Thoracic aorta (tissue), 2 donors: ENCODE measurements around the gene CD7. TPM values are rescaled to one million over a fixed set of nuclear protein-coding genes. Genes with fewer than 3 reads are reported as not detected.
A peak's percentile ranks its signal among the peaks of the same experiment; 100 is the strongest.

ENCODE experiments used
- ATAC-seq: fragments of 150-250 bp; one replicate; pipeline ENCODE4 v1.8.0; 2017; ENCODE audit warnings: low read depth; ENCODE audit not compliant: insufficient number of reproducible peaks, low FRiP score
- DNase-seq: peaks from one replicate; pipeline ENCODE4 v3.0.0-alpha.2; 2020; ENCODE audit warnings: low spot score
- H3K27ac ChIP-seq, 2 donors: fragments of 200-600 bp; sonication (generic); 1 replicate in 1 of 2; 2 replicates in 1 of 2; pipeline ENCODE4 v1.5.1; 2016; ENCODE audit warnings: mild to moderate bottlenecking in 2 of 2, moderate library complexity in 2 of 2
- H3K27me3 ChIP-seq: fragments of 200-600 bp; sonication (generic); replicated peaks from 2 replicates; pipeline ENCODE4 v1.6.0; 2016; ENCODE audit warnings: mild to moderate bottlenecking; ENCODE audit not compliant: insufficient read depth
- H3K36me3 ChIP-seq: fragments of 200-600 bp; sonication (generic); one replicate; pipeline ENCODE4 v1.5.1; 2016
- H3K4me1 ChIP-seq, 2 donors: fragments of 200-600 bp; sonication (generic); 1 replicate in 1 of 2; 2 replicates in 1 of 2; pipeline versions ENCODE4 v1.5.1 to v1.6.0; 2016; ENCODE audit warnings: low read depth in 2 of 2, mild to moderate bottlenecking in 1 of 2; ENCODE audit not compliant: control insufficient read depth in 1 of 2
- H3K4me3 ChIP-seq: fragments of 200-600 bp; sonication (generic); 2 replicates; pipeline ENCODE4 v1.5.1; 2016; ENCODE audit warnings: mild to moderate bottlenecking
- H3K9me3 ChIP-seq: fragments of 200-600 bp; sonication (generic); 2 replicates; pipeline ENCODE4 v1.5.1; 2016
- CTCF ChIP-seq: fragments of 200-600 bp; sonication (generic); IDR thresholded peaks from one replicate; pipeline ENCODE4 v1.5.1; 2019; ENCODE audit warnings: antibody characterized with exemption
- total RNA-seq, 2 donors: library from RNA; depleted of rRNA; stranded (reverse); fragments of >200 nt; gene quantifications; one replicate each; pipeline versions ENCODE4 v1.1.0 to v1.2.3, GENCODE V29; 2016

CD7 gene
- total RNA-seq, 2 donors from 2014 or later, result 3.0 to 3.5 TPM

- ATAC-seq, result peak; percentile 97
- Histone ChIP-seq H3K36me3 (no peaks in the 10 kb centered on the region), H3K4me3 (peak overlapping the region; percentile 94), H3K9me3 (no peaks in the 10 kb centered on the region), H3K4me1 (peaks cover 10 to 32% of the 10 kb centered on the region in 2 donors), H3K27ac (peak overlapping the region; percentile 86 to 96), H3K27me3 (no peaks in the 10 kb centered on the region)
- peak; percentile 93 for DNase-seq
- TF ChIP-seq CTCF, result no peak
Observed at GRCh38 chr17:82292251-82293154, 24.9 kb downstream of the CD7 start.

GRCh38 chr17:82291582-82292250 is 25.7 kb downstream of the CD7 start:
- DNase-seq, result no peak
- Histone ChIP-seq H3K4me1 (peaks cover 4 to 24% of the 10 kb centered on the region in 2 donors), H3K9me3 (no peaks in the 10 kb centered on the region), H3K27me3 (no peaks in the 10 kb centered on the region), H3K36me3 (no peaks in the 10 kb centered on the region), H3K4me3 (peak overlapping the region; percentile 94), H3K27ac (peak overlapping the region in 1 of 2 donors; percentile 86)
- TF ChIP-seq CTCF, result no peak
- no peak for ATAC-seq

DNA sequence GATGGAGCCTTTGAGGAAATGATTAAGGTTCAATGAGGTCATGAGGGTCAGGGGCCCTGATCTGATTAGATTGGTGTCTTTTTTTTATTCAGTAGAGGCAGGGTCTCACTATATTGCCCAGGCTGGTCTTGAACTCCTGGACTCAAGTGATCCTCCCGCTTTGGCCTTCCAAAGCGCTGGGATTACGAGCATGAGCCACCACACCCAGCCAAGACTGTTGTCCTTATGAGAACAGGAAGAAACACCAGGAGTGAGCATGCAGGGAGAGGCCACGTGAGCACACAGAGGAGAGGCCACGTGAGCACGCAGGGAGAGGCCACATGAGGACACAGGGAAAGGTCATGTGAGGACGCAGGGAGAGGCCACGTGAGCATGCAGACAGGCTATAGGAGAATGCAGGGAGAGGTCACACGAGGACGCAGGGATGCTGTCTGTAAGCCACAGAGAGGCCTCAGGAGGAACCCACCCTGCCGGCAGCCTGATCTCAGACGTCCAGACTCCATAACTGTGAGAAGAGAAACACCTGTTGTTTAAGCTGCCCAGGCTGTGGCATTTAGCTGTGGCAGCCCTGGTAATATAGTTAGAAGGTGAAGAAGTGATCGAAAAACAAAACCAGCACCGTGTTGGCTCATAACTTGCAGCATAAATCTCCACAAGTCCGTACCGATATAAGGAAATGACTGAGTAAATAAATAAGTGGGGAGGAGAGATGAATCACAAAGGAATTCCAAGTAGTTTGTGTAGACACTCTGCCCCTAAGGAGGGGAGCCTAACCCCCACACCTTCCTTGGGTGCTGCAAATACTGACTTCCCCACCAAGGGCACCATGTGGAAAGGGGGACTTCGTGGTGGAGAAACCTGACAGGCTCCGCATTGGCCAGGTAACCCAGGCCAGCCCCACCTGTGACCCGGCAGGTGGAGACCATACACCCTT is 29.3 kb downstream of the CD7 start:
- Histone ChIP-seq H3K36me3 (no peaks in the 10 kb centered on the region), H3K9me3 (no peaks in the 10 kb centered on the region), H3K27me3 (no peaks in the 10 kb centered on the region), H3K27ac (no peak overlapping the region), H3K4me1 (peaks cover 0 to 8% of the 10 kb centered on the region in 2 donors), H3K4me3 (no peak overlapping the region)
- TF ChIP-seq CTCF, result no peak
- ATAC-seq (no peak), DNase-seq (no peak)

DNA sequence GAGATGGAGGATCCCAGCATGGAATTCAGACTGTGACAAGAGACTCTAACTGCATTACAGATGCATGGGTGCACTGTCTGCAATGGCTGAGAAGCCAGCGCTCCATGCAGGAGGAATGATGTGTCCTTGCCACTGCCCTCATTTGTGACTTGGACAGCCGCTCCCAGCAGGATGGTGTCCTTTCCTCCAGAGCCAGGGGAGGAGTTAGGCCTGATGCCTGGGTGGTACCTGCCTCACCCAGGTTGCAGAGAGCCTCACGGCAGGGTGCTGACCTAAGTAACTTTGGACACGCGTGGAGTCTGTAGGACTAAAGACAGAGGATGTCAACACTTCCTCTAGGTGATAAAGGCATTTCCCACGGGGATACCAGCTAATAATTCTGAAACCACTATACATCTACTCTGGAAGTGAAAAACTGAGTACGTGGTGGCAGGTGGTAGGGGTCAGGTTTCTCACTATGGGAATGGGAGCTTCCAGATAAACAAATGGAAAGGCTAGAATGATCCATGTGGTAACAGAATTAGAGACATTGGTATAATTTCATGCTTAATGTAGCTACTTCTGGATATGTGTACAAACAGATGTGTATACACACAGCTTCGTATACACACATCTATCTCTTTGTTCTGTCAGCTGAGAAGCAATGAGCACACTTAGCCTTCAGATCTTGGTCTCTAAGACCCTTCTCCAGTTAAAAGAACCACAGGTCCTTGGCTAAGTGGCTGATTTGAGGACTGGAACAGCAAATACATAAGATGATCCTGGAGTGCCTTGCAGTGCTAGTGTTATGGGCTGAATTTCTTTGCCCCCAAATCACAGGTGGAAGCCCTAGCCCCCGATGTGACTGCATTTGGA is 30.2 kb downstream of the CD7 start:
- TF ChIP-seq CTCF, result no peak
- Histone ChIP-seq H3K36me3 (no peaks in the 10 kb centered on the region), H3K9me3 (no peaks in the 10 kb centered on the region), H3K27ac (no peak overlapping the region), H3K27me3 (no peaks in the 10 kb centered on the region), H3K4me3 (no peak overlapping the region), H3K4me1 (peaks cover 0 to 8% of the 10 kb centered on the region in 2 donors)
- DNase-seq, result no peak
- ATAC-seq, result no peak
